CD8-positive, alpha-beta memory T cell (primary cell): Measurements from ENCODE around the gene CAPN15. TPM values are rescaled to one million over a fixed set of nuclear protein-coding genes. Genes with fewer than 3 reads are reported as not detected.

Experiments
- CTCF ChIA-PET: fragments of 350-600 bp; sonication (Branson Sonifier 250); formaldehyde crosslinking; loops from one replicate; lab custom pipeline; 2021; ENCODE audit warnings: antibody characterized with exemption; lab: Charles Lee
- POLR2A ChIA-PET: fragments of 350-600 bp; sonication (Branson Sonifier 250); formaldehyde crosslinking; loops from one replicate; lab custom pipeline; 2021; ENCODE audit warnings: antibody characterized with exemption; lab: Charles Lee
- DNase-seq, 5 donors: peaks; one replicate each; pipeline versions ENCODE4 v3.0.0 to v3.0.0-alpha.2; 2020 to 2022; ENCODE audit warnings: mixed read lengths in 1 of 5
- H3K27ac ChIP-seq: one replicate; pipeline ENCODE4 v1.7.0; 2013; ENCODE audit warnings: low read depth, mild to moderate bottlenecking, low read length, moderate library complexity
- H3K27me3 ChIP-seq: 2 replicates; pipeline ENCODE4 v1.7.0; 2013; ENCODE audit warnings: low read length, mild to moderate bottlenecking; ENCODE audit not compliant: insufficient read depth, poor library complexity, severe bottlenecking
- H3K36me3 ChIP-seq: 2 replicates; pipeline ENCODE4 v1.7.0; 2013; ENCODE audit warnings: mild to moderate bottlenecking, low read length, moderate library complexity; ENCODE audit not compliant: insufficient read depth
- H3K4me1 ChIP-seq: 2 replicates; pipeline ENCODE4 v1.7.0; 2013; ENCODE audit warnings: mild to moderate bottlenecking, low read length, moderate library complexity; ENCODE audit not compliant: insufficient read depth
- H3K4me3 ChIP-seq: 2 replicates; pipeline ENCODE4 v1.7.0; 2013; ENCODE audit warnings: mild to moderate bottlenecking, low read length
- H3K9me3 ChIP-seq: 2 replicates; pipeline ENCODE4 v1.7.0; 2013; ENCODE audit warnings: mild to moderate bottlenecking, low read length
- H3K27ac Mint-ChIP-seq, 8 donors: one replicate each; pipeline ENCODE4 v1.8.0; 2020 to 2021; ENCODE audit warnings: mixed read lengths in 8 of 8, mild to moderate bottlenecking in 6 of 8, inconsistent platforms in 3 of 8, moderate library complexity in 3 of 8
- H3K27me3 Mint-ChIP-seq, 2 donors: one replicate each; pipeline ENCODE4 v1.8.0; 2020 to 2021; ENCODE audit warnings: mixed read lengths in 2 of 2, mild to moderate bottlenecking in 1 of 2, moderate library complexity in 1 of 2
- H3K36me3 Mint-ChIP-seq, 3 donors: one replicate each; pipeline ENCODE4 v1.8.0; 2020 to 2021; ENCODE audit warnings: mixed read lengths in 3 of 3, inconsistent platforms in 1 of 3, mild to moderate bottlenecking in 1 of 3
- H3K4me1 Mint-ChIP-seq, 3 donors: one replicate each; pipeline ENCODE4 v1.8.0; 2020 to 2021; ENCODE audit warnings: mixed read lengths in 3 of 3, inconsistent platforms in 1 of 3, mild to moderate bottlenecking in 1 of 3
- H3K4me3 Mint-ChIP-seq, 7 donors: one replicate each; pipeline ENCODE4 v1.8.0; 2020 to 2021; ENCODE audit warnings: mixed read lengths in 7 of 7, mild to moderate bottlenecking in 6 of 7, moderate library complexity in 4 of 7, inconsistent platforms in 2 of 7
- H3K9me3 Mint-ChIP-seq, 5 donors: one replicate each; pipeline ENCODE4 v1.8.0; 2020 to 2022; ENCODE audit warnings: mixed read lengths in 5 of 5, mild to moderate bottlenecking in 3 of 5, moderate library complexity in 2 of 5, inconsistent platforms in 1 of 5
- polyA plus RNA-seq: library from polyadenylated mRNA; unstranded; fragments of 300-500 nt; fragmentation: Illumina TruSeq; gene quantifications from one replicate; pipeline ENCODE4 v1.2.3, GENCODE V29; 2021
- total RNA-seq, 2 experiments: library from RNA; stranded (reverse); gene quantifications; one replicate each; pipeline ENCODE4 v1.2.3, GENCODE V29; 2021

CAPN15 gene
- total and polyA plus RNA-seq, 3 experiments from 2014 or later = 15.5 to 98.6 (median 91.9) TPM

DNA sequence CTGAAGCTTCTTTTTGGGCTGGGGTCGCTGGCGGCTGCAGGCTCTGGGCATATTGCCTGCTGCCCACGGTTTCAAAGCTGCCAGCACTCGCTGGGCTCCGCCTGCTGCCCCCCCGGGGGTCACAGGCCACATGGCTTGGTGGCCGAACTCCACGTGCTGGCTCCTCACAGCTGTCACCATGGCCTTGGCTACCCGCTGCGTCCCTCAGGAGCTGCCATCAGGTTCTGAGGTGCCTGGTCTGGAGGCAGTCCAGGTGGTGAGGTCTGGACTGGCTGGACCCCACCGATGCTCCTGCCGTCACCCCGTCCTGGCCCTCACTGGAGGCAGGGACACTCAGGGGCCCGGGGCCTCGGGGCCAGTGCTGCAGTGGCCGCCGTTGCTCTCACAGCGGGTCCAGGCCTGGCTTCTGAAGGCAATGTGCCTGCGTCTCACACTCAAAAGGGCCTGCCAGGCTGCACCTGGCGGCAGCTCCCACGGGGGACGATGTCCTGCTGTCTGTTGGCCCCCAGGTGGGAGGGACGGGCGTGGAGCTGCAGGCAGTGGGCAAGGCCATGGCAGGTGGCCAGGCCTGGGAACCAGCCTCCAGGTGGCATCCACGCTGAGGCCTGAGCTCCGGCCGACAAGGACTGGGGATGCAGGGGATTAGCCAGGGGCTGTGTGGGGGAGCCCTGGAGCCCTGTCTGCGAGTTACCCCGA is 13.3 kb downstream of the CAPN15 start:
- no peaks in the 10 kb centered on the region for H3K36me3 ChIP-seq
- no peak overlapping the region for H3K27ac Mint-ChIP-seq
- peaks cover 0 to 6% (median 4%) of the 10 kb centered on the region in 3 donors for H3K4me1 Mint-ChIP-seq
- no peak for DNase-seq
- H3K4me3 ChIP-seq = no peak overlapping the region
- no peaks in the 10 kb centered on the region for H3K4me1 ChIP-seq
- peaks cover 0 to 28% (median 0%) of the 10 kb centered on the region in 3 donors for H3K36me3 Mint-ChIP-seq
- no peaks in the 10 kb centered on the region for H3K27me3 Mint-ChIP-seq
- no peaks in the 10 kb centered on the region for H3K9me3 ChIP-seq
- POLR2A ChIA-PET = no interaction called here
- H3K9me3 Mint-ChIP-seq = no peaks in the 10 kb centered on the region
- H3K4me3 Mint-ChIP-seq = no peak overlapping the region
- CTCF ChIA-PET = no interaction called here
- no peaks in the 10 kb centered on the region for H3K27me3 ChIP-seq
- no peak overlapping the region for H3K27ac ChIP-seq

DNA sequence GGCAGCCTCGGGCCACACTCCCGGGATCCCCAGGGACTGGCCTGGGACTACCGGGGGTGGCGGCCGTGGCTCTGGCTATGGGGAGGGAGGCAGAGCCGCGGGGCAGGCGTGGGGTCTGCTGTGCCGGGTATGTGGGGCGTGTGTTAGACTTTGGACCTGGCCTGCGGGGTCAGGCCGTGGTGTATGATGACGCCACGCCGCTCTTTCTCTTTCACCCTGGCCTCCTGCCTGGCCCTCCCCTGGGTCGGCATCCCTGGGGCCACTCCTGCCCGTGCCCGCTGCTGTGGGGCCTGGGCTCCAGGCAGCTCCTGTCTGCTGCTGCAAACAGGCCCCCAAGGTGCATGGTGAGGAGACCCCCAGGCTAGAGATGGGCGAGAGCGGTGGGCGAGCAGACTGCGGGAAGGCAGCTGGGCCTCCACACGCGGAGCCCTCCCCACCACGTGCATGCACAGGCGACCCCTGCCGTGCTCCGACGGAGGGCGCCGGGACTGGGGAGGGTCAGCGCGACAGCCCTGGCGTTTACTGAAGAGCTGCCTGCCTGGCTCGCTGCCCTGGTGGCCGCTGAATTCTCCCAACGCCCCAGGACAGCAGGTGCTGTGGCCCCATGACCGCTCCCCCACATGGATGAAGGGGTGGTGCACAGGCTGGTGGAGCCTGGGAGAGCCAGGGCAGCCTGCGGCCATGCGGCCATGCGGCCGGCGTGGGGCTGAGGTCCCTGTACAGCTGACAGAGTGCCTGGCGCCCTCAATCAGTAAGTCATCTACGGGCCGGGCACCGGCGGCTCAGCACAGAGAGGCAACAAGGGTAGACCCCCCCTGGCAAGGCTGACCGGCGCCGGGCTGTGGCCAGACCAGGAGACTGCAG is 16.0 kb downstream of the CAPN15 start:
- DNase-seq = no peak
- Mint-ChIP-seq H3K4me3 (no peak overlapping the region), H3K27ac (no peak overlapping the region), H3K36me3 (peaks cover 0 to 15% (median 0%) of the 10 kb centered on the region in 3 donors), H3K27me3 (no peaks in the 10 kb centered on the region), H3K9me3 (no peaks in the 10 kb centered on the region), H3K4me1 (peaks cover 0 to 6% (median 4%) of the 10 kb centered on the region in 3 donors)
- no peaks in the 10 kb centered on the region for H3K4me1 ChIP-seq
- CTCF ChIA-PET = no interaction called here
- no peak overlapping the region for H3K4me3 ChIP-seq
- H3K36me3 ChIP-seq = no peaks in the 10 kb centered on the region
- POLR2A ChIA-PET = no interaction called here
- no peak overlapping the region for H3K27ac ChIP-seq
- H3K9me3 ChIP-seq = no peaks in the 10 kb centered on the region
- no peaks in the 10 kb centered on the region for H3K27me3 ChIP-seq

DNA sequence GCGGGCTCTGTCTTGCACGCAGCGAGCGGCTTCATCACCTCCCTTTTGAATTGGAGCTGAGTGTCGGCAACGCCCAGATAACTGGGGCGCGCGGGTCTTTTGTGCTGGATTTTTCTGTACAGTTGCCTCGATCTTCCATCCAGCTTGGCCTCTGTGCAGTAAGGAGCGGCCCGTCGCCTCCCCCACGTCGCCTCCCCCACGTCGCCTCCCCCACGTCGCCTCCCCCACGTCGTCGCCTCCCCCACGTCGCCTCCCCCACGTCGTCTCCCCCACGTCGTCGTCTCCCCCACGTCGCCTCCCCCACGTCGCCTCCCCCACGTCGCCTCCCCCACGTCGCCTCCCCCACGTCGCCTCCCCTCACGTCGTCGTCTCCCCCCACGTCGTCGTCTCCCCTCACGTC is 17.0 kb downstream of the CAPN15 start:
- Mint-ChIP-seq H3K36me3 (peaks cover 0 to 12% (median 0%) of the 10 kb centered on the region in 3 donors), H3K4me3 (no peak overlapping the region)

DNA sequence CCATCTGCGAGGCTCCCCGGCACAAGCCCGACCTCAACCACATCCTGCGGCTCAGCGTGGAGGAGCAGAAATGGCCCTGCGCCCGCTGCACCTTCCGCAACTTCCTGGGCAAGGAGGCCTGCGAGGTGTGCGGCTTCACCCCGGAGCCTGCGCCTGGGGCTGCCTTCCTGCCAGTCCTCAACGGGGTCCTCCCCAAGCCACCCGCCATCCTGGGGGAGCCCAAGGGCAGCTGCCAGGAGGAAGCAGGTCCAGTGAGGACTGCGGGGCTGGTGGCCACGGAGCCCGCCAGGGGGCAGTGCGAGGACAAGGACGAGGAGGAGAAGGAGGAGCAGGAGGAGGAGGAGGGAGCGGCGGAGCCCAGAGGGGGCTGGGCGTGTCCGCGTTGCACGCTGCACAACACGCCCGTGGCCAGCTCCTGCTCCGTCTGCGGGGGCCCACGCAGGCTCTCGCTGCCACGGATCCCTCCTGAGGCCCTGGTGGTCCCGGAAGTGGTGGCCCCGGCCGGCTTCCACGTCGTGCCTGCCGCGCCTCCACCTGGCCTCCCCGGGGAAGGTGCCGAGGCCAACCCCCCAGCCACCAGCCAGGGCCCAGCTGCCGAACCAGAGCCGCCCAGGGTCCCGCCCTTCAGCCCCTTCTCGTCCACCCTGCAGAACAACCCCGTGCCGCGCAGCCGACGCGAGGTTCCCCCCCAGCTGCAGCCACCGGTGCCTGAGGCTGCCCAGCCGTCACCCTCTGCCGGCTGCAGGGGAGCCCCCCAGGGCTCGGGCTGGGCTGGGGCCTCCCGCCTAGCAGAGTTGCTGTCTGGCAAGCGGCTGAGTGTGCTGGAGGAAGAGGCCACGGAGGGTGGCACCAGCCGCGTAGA is 19.6 kb downstream of the CAPN15 start:
- H3K4me3 ChIP-seq = no peak overlapping the region
- CTCF ChIA-PET = no interaction called here

More for the DNA sequence above, 17.0 kb downstream of the CAPN15 start:
- Mint-ChIP-seq H3K27ac (no peak overlapping the region), H3K4me1 (peaks cover 0 to 3% (median 3%) of the 10 kb centered on the region in 3 donors), H3K9me3 (no peaks in the 10 kb centered on the region), H3K27me3 (no peaks in the 10 kb centered on the region)
- Histone ChIP-seq H3K9me3 (no peaks in the 10 kb centered on the region), H3K4me3 (no peak overlapping the region), H3K27me3 (no peaks in the 10 kb centered on the region), H3K4me1 (no peaks in the 10 kb centered on the region), H3K27ac (no peak overlapping the region), H3K36me3 (no peaks in the 10 kb centered on the region)
- DNase-seq = no peak
- ChIA-PET POLR2A (no interaction called here), CTCF (no interaction called here)

DNA sequence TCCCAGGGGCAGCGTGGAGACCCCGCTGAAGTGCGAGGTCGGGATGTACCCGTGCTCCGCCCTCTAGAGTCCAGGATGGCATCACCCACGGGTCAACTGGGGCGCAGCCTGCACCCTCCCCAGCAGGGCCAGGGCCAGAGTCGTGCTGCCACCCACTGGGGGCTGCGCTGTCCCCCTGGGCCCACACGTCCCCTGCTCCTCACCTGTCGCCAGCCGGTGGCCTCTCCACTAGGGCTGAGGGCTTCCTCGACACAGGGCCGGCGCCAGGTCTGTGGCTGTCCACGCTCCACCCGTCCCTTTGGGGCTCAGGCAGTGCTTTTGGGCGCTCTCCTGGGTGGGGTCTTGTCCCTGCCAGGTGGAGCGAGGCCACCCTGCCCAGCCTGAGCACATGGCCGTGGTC is 21.1 kb downstream of the CAPN15 start:
- Histone ChIP-seq H3K27me3 (no peaks in the 10 kb centered on the region), H3K4me1 (no peaks in the 10 kb centered on the region), H3K9me3 (no peaks in the 10 kb centered on the region), H3K4me3 (no peak overlapping the region), H3K36me3 (no peaks in the 10 kb centered on the region), H3K27ac (no peak overlapping the region)
- CTCF ChIA-PET = no interaction called here
- H3K27me3 Mint-ChIP-seq = no peaks in the 10 kb centered on the region
- H3K4me1 Mint-ChIP-seq = no peaks in the 10 kb centered on the region
- no peak for DNase-seq
- POLR2A ChIA-PET = no interaction called here
- H3K9me3 Mint-ChIP-seq = no peaks in the 10 kb centered on the region
- H3K4me3 Mint-ChIP-seq = no peak overlapping the region
- H3K27ac Mint-ChIP-seq = no peak overlapping the region
- H3K36me3 Mint-ChIP-seq = peaks cover 0 to 9% (median 0%) of the 10 kb centered on the region in 3 donors

More for the DNA sequence above, 19.6 kb downstream of the CAPN15 start:
- peak; percentile 30 to 66 (median 37) for DNase-seq
- no peaks in the 10 kb centered on the region for H3K36me3 ChIP-seq
- no peak overlapping the region for H3K27ac Mint-ChIP-seq
- no peaks in the 10 kb centered on the region for H3K9me3 ChIP-seq
- H3K27ac ChIP-seq = no peak overlapping the region
- H3K4me1 ChIP-seq = no peaks in the 10 kb centered on the region
- H3K27me3 ChIP-seq = no peaks in the 10 kb centered on the region
- POLR2A ChIA-PET = no interaction called here
- H3K36me3 Mint-ChIP-seq = peaks cover 0 to 12% (median 0%) of the 10 kb centered on the region in 3 donors
- peaks cover 0 to 2% (median 2%) of the 10 kb centered on the region in 3 donors for H3K4me1 Mint-ChIP-seq
- H3K9me3 Mint-ChIP-seq = no peaks in the 10 kb centered on the region
- H3K27me3 Mint-ChIP-seq = no peaks in the 10 kb centered on the region
- H3K4me3 Mint-ChIP-seq = no peak overlapping the region

DNA sequence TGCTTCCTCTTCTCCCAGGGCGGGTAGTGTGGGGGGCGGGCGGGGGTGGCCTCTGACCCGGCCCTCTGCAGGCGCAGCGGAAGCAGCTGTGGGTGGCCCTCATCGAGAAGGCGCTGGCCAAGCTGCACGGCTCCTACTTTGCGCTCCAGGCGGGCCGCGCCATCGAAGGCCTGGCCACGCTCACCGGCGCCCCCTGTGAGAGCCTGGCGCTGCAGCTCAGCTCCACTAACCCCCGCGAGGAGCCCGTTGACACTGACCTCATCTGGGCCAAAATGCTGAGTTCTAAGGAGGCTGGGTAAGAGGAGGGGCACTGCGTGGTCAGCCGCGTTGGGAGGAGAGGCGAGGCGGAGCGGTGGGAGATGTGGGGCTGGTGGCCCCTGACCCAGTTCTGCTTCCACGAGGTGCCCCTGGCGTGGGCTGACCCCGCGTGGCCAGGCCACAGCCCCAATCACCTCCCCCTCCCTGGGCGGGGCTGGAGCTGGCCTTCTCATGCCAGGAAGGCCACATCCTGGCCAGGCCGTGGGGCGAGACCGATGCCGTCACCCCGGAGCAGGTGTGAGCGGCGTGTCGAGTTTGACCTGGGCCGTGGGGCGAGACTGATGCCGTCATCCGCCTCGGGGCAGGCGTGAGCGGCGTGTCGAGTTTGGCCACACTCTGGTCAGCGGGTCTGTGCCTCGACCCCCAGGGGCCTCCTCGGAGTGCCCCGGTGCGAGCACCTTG is 22.2 kb downstream of the CAPN15 start:
- Histone ChIP-seq H3K4me3 (no peak overlapping the region), H3K36me3 (no peaks in the 10 kb centered on the region), H3K9me3 (no peaks in the 10 kb centered on the region), H3K27ac (no peak overlapping the region), H3K27me3 (no peaks in the 10 kb centered on the region), H3K4me1 (no peaks in the 10 kb centered on the region)
- Mint-ChIP-seq H3K9me3 (no peaks in the 10 kb centered on the region), H3K4me1 (no peaks in the 10 kb centered on the region), H3K36me3 (peaks cover 0 to 12% (median 0%) of the 10 kb centered on the region in 3 donors), H3K4me3 (no peak overlapping the region), H3K27ac (no peak overlapping the region), H3K27me3 (no peaks in the 10 kb centered on the region)
- ChIA-PET POLR2A (no interaction called here), CTCF (no interaction called here)
- DNase-seq = no peak

DNA sequence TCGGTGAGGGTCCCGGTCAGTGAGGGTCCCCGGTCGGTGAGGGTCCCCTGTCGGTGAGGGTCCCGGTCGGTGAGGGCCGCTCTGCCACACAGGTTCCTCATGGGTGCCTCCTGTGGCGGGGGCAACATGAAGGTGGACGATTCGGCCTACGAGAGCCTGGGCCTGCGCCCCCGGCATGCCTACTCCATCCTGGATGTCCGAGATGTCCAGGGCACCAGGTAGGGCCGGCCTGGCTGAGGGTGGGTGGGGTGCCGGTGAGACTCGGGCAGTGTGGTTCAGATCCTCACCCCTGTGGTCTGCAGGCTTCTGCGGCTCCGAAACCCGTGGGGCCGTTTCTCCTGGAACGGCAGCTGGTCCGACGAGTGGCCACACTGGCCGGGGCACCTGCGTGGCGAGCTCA is 23.7 kb downstream of the CAPN15 start:
- H3K4me1 Mint-ChIP-seq = no peaks in the 10 kb centered on the region
- H3K27me3 ChIP-seq = no peaks in the 10 kb centered on the region
- no peaks in the 10 kb centered on the region for H3K9me3 ChIP-seq
- no peaks in the 10 kb centered on the region for H3K4me1 ChIP-seq
- no peak overlapping the region for H3K4me3 Mint-ChIP-seq
- H3K9me3 Mint-ChIP-seq = no peaks in the 10 kb centered on the region
- ChIA-PET POLR2A (no interaction called here), CTCF (no interaction called here)
- DNase-seq = no peak
- no peak overlapping the region for H3K27ac ChIP-seq
- no peaks in the 10 kb centered on the region for H3K27me3 Mint-ChIP-seq
- no peaks in the 10 kb centered on the region for H3K36me3 ChIP-seq
- no peak overlapping the region for H3K27ac Mint-ChIP-seq
- no peak overlapping the region for H3K4me3 ChIP-seq
- peaks cover 0 to 11% (median 0%) of the 10 kb centered on the region in 3 donors for H3K36me3 Mint-ChIP-seq
